ENCODE results near the gene PIGW.

- TF ChIP-seq SUZ12 (IDR thresholded peaks at IDR 0.05; ENCODE audit: extremely low read depth, insufficient read depth, insufficient read length) (no peak), ZNF274 (IDR thresholded peaks at IDR 0.05; ENCODE audit: low read depth, low read length) (no peak)
Observed at GRCh38 chr17:36525888-36526287, 8.9 kb upstream of the PIGW start.

Data from NT2/D1 (cell line).